Brain microvascular endothelial cell (primary cell): ENCODE measurements around the gene PNMA6E.

Experiments used
- DNase-seq: peaks from one replicate; pipeline ENCODE4 v3.0.0-alpha.2; 2020
- H3K27ac ChIP-seq: fragments of 250-450 bp; sonication (Bioruptor Pico); 2 replicates; pipeline ENCODE4 v1.5.1; 2020; ENCODE audit warnings: mild to moderate bottlenecking, moderate library complexity
- H3K27me3 ChIP-seq: fragments of 250-450 bp; sonication (Bioruptor Pico); replicated peaks from 2 replicates; pipeline ENCODE4 v1.5.1; 2020; ENCODE audit warnings: mild to moderate bottlenecking
- H3K36me3 ChIP-seq: fragments of 250-450 bp; sonication (Bioruptor Pico); replicated peaks from 2 replicates; pipeline ENCODE4 v1.5.1; 2020; ENCODE audit warnings: mild to moderate bottlenecking
- H3K4me3 ChIP-seq: 2 replicates; pipeline ENCODE4 v1.5.1; 2011; ENCODE audit warnings: low read depth, mild to moderate bottlenecking, control low read depth, low read length, moderate library complexity
- CTCF ChIP-seq: IDR thresholded peaks from 2 replicates; pipeline ENCODE4 v1.5.1; 2011; ENCODE audit warnings: low read depth, mild to moderate bottlenecking, moderate library complexity, low read length, control low read depth, inconsistent platforms; ENCODE audit errors: missing control alignments
- in situ Hi-C: cut with HindIII; loops from 2 replicates; pipeline ENCODE4 v1.10.0; 2017; ENCODE audit warnings: low sequenced_read_pairs, low pct_ligation_motif_present

PNMA6E gene

GRCh38 chrX:153444333-153445011 is 43.3 kb upstream of the PNMA6E start:
- TF ChIP-seq CTCF = no peak
- in situ Hi-C loops = no loop called here
- Histone ChIP-seq H3K4me3 (no peak overlapping the region), H3K27ac (no peak overlapping the region), H3K36me3 (no peaks in the 10 kb centered on the region), H3K27me3 (no peaks in the 10 kb centered on the region)
- DNase-seq = no peak

GRCh38 chrX:153443476-153444332 is 42.6 kb upstream of the PNMA6E start:
- H3K27me3 ChIP-seq = no peaks in the 10 kb centered on the region
- TF ChIP-seq CTCF = no peak
- in situ Hi-C loops = no loop called here
- no peak for DNase-seq
- no peaks in the 10 kb centered on the region for H3K36me3 ChIP-seq
- no peak overlapping the region for H3K27ac ChIP-seq
- no peak overlapping the region for H3K4me3 ChIP-seq

GRCh38 chrX:153442463-153442862 is 41.3 kb upstream of the PNMA6E start:
- no peak for DNase-seq
- Histone ChIP-seq H3K27me3 (no peaks in the 10 kb centered on the region), H3K36me3 (no peaks in the 10 kb centered on the region), H3K27ac (no peak overlapping the region), H3K4me3 (no peak overlapping the region)
- no peak for TF ChIP-seq CTCF
- in situ Hi-C loops = no loop called here

- H3K27ac ChIP-seq = no peak overlapping the region
- in situ Hi-C loops = no loop called here
These were observed 40.8 kb upstream of the PNMA6E start for GRCh38 chrX:153441981-153442380.

GRCh38 chrX:153441296-153441695 is 40.1 kb upstream of the PNMA6E start:
- Histone ChIP-seq H3K4me3 (no peak overlapping the region), H3K36me3 (no peaks in the 10 kb centered on the region), H3K27ac (no peak overlapping the region), H3K27me3 (no peaks in the 10 kb centered on the region)
- no peak for DNase-seq
- in situ Hi-C loops = no loop called here
- TF ChIP-seq CTCF = no peak

More at GRCh38 chrX:153441981-153442380, 40.8 kb upstream of the PNMA6E start:
- H3K27me3 ChIP-seq = no peaks in the 10 kb centered on the region
- no peak for DNase-seq
- H3K36me3 ChIP-seq = no peaks in the 10 kb centered on the region
- no peak overlapping the region for H3K4me3 ChIP-seq
- TF ChIP-seq CTCF = no peak
